GM12892 (cell line): ENCODE results near the gene PDS5A.

Experiments
- POLR2A ChIP-seq: IDR thresholded peaks from 2 replicates; pipeline ENCODE4 v1.6.1; 2011; ENCODE audit warnings: low read depth, low read length, control low read depth
- TAF1 ChIP-seq: IDR thresholded peaks from 2 replicates; pipeline ENCODE4 v1.6.1; 2011; ENCODE audit warnings: low read depth, mild to moderate bottlenecking, control low read depth, low read length, borderline replicate concordance

GRCh38 chr4:39823191-39823590 is 154.5 kb downstream of the PDS5A start:
- no peak for TF ChIP-seq POLR2A
- TF ChIP-seq TAF1 = no peak
